ENCODE results near the gene DNAJC18.

The DNAJC18 gene

GRCh38 chr5:139385061-139386049 lies 54.0 kb downstream of the DNAJC18 start:
- peak; percentile 48 for DNase-seq

GRCh38 chr5:139384591-139385051 lies 54.7 kb downstream of the DNAJC18 start:
- no peak for DNase-seq

GRCh38 chr5:139383993-139384590 lies 55.2 kb downstream of the DNAJC18 start:
- DNase-seq, result no peak

- no peak for DNase-seq
These were observed 55.9 kb downstream of the DNAJC18 start, which contains the start of gene SLC23A1 for GRCh38 chr5:139383275-139383992. SLC23A1 (minus strand) TSS chr5:139383297; CDS start chr5:139383253, 44 bp downstream.

- no peak for DNase-seq
These were observed 56.5 kb downstream of the DNAJC18 start for GRCh38 chr5:139382807-139383206.

GRCh38 chr5:139381837-139382761 lies 57.2 kb downstream of the DNAJC18 start:
- no peak for DNase-seq

- DNase-seq, result no peak
These were observed 59.5 kb downstream of the DNAJC18 start for GRCh38 chr5:139379626-139380449.

- DNase-seq, result no peak
These were observed 60.4 kb downstream of the DNAJC18 start for GRCh38 chr5:139378941-139379361.

GRCh38 chr5:139378101-139378825 lies 61.1 kb downstream of the DNAJC18 start:
- DNase-seq, result no peak

GRCh38 chr5:139377226-139377625 lies 62.1 kb downstream of the DNAJC18 start:
- no peak for DNase-seq

- DNase-seq, result no peak
These were observed 63.0 kb downstream of the DNAJC18 start for GRCh38 chr5:139376364-139376763.

- no peak for DNase-seq
These were observed 64.4 kb downstream of the DNAJC18 start for GRCh38 chr5:139374909-139375308.

GRCh38 chr5:139371482-139372435 lies 67.6 kb downstream of the DNAJC18 start:
- no peak for DNase-seq

GRCh38 chr5:139369181-139369580 lies 70.1 kb downstream of the DNAJC18 start:
- no peak for DNase-seq

GRCh38 chr5:139368613-139369012 lies 70.7 kb downstream of the DNAJC18 start:
- DNase-seq, result no peak

GRCh38 chr5:139364466-139364865 lies 74.9 kb downstream of the DNAJC18 start:
- DNase-seq, result no peak

- no peak for DNase-seq
These were observed 75.4 kb downstream of the DNAJC18 start for GRCh38 chr5:139363937-139364336.

GRCh38 chr5:139361835-139362429 lies 77.4 kb downstream of the DNAJC18 start:
- no peak for DNase-seq

- no peak for DNase-seq
These were observed 78.9 kb downstream of the DNAJC18 start for GRCh38 chr5:139360384-139360783.

Data from CD4-positive, alpha-beta T cell treated with Interleukin-17A for 4 hours (primary cell).